AG09319 (cell line): ENCODE measurements around the gene CASP1.
"Not testable (repeated sequence)": the region's sequence is repeated elsewhere in the genome, so short reads cannot be mapped to it uniquely, and the experiment has no call there.

ENCODE experiments used
- DNase-seq: peaks from one replicate; pipeline ENCODE4 v3.0.0-alpha.2; 2010; ENCODE audit warnings: low read depth; ENCODE audit errors: extremely low read depth
- TF ChIP-seq, protein P1 (sequence below): IDR thresholded peaks from 2 replicates; pipeline ENCODE4 v1.5.1; 2011; ENCODE audit warnings: low read depth, mild to moderate bottlenecking, inconsistent platforms, low read length, moderate library complexity

Gene CASP1

GRCh38 chr11:105071089-105071732, 36.3 kb upstream of the CASP1 start:
- DNase-seq, result no peak
- TF ChIP-seq, protein P1, sequence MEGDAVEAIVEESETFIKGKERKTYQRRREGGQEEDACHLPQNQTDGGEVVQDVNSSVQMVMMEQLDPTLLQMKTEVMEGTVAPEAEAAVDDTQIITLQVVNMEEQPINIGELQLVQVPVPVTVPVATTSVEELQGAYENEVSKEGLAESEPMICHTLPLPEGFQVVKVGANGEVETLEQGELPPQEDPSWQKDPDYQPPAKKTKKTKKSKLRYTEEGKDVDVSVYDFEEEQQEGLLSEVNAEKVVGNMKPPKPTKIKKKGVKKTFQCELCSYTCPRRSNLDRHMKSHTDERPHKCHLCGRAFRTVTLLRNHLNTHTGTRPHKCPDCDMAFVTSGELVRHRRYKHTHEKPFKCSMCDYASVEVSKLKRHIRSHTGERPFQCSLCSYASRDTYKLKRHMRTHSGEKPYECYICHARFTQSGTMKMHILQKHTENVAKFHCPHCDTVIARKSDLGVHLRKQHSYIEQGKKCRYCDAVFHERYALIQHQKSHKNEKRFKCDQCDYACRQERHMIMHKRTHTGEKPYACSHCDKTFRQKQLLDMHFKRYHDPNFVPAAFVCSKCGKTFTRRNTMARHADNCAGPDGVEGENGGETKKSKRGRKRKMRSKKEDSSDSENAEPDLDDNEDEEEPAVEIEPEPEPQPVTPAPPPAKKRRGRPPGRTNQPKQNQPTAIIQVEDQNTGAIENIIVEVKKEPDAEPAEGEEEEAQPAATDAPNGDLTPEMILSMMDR, result no peak

DNA sequence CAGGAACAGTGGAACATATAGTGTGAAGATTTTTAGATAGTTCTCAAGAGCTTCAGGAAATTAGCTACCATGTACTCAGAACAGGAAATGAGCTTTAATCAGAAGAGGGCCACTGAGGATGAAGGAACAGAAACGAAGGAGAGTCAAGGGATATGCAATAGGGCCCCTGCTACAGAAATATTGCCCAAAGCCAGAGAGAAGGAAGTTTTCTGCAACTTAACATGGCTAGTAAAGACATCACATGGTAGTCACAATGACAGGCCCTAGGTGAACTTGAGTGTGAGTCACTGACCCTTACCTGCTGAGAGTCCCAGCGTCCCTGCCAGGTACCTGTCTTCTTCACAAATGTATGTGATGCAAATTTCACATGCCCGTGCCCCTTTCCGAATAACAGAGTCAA, 35.4 kb upstream of the CASP1 start:
- TF ChIP-seq, protein P1, result no peak
- no peak for DNase-seq

DNA sequence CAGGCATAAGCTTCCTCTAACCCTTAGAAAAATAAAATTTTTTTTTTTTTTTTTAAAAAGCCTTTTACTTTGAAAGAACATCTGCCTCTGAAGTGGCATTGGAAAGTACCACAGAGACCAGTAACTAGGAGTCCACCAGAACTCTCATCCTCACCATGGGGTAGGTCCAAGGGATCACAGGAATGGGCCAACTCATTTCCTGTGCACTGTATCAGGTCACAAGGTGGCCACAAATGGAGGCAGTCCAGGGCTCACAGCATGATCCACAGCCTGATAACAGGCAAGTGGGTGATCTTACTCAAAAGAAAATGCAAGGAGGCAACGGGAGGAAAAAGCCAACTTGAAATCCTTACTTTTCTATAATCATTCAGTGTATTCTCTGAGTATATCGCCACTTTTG, 34.8 kb upstream of the CASP1 start:
- not testable (repeated sequence) for DNase-seq

GRCh38 chr11:105063245-105063941, 28.4 kb upstream of the CASP1 start:
- not testable (repeated sequence) for DNase-seq

- no peak for DNase-seq
- TF ChIP-seq, protein P1, result no peak
Observed at GRCh38 chr11:105057432-105057831, 22.5 kb upstream of the CASP1 start.

DNA sequence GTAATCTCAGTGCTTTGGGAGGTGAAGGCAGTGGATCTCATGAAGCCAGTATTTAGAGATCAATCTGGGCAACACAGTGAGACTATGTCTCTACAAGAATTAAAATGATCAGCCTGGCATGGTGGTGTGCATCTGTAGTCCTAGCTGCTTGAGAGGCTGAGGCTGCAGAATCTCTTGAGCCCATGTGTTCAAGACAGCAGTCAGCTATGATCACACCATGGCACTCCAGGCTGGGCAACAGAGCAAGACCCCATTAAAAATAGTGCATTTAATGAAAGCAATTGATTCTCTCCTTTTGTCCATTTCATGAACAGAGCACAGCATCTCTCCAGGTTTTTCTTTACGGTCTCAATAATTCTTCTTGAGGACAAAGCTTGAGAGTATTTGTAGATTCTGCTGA, 21.5 kb upstream of the CASP1 start:
- TF ChIP-seq, protein P1, result no peak
- DNase-seq, result no peak

DNA sequence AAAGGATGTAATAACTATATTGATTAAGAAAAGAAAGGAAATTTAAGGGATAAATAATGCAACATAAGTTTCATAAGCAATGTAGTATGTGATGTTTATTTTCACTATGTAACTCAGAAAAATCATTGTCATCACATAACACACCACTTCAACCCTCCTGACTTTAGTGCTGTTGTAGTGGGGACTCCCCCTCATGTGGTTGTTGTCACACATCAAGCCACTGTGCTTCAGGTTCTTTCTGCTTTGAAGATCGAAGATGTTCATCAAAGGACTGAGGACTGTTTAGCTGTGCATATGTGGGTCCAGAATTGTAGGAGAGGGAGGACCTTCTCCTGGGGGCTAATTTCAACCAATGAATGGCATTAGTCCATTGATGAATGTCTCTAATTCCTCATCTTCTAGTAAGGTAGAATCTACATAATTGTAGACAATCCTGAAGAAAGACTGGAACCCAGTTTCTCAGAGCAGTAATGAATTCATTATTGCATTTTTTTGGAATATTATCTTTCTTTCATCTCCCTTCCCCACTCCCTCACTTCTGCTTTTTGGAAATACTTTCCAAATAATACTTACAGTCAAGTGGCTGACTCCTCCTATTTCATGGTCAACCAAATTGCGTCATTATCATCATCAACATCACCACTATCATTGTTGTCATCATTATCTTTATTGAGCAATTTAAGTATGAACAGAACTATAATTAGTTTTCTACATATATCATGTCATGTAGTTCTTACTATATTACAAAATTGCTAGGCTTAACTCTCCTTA, 20.0 kb upstream of the CASP1 start:
- TF ChIP-seq, protein P1, result no peak
- no peak for DNase-seq

DNA sequence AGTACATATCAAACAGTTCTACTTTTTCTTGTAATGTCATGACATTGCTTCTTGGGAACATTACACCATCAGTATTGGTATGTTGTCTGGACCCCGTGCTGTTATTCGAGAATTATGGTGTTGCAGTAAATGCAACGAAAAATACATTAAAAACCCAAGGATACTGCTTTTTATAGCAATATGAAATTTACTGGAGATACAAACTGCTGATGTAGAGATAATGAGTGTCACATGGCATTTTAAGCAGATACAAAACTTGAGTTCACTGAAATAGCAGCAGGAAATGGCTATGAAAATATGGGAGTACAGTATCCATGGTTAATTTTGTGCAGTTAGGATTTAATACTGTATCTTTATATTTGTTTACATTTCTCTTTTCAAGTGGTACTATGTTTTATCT, 17.5 kb upstream of the CASP1 start:
- no peak for DNase-seq
- TF ChIP-seq, protein P1, result no peak
